Endothelial cell of umbilical vein (primary cell): ENCODE measurements around the gene SHROOM2.

Source experiments
- CTCF ChIP-seq, 2 donors: IDR thresholded peaks; 1 replicate in 1 of 2; 2 replicates in 1 of 2; pipeline ENCODE4 v1.5.1; 2011; ENCODE audit warnings: low read length in 2 of 2, mild to moderate bottlenecking in 2 of 2, moderate library complexity in 2 of 2, control low read depth in 1 of 2, inconsistent platforms in 1 of 2, low read depth in 1 of 2; ENCODE audit not compliant: insufficient read depth in 1 of 2; ENCODE audit errors: extremely low read depth in 1 of 2
- EZH2 ChIP-seq: IDR thresholded peaks from 2 replicates; pipeline ENCODE4 v1.6.1; 2012; ENCODE audit warnings: borderline replicate concordance, low read depth, mild to moderate bottlenecking, moderate library complexity, low read length, inconsistent platforms; ENCODE audit not compliant: severe bottlenecking
- JUN ChIP-seq: IDR thresholded peaks from 2 replicates; pipeline ENCODE4 v1.6.1; 2011; ENCODE audit warnings: borderline replicate concordance, low read depth; ENCODE audit not compliant: insufficient read length, insufficient read depth
- MAX ChIP-seq: IDR thresholded peaks from 2 replicates; pipeline ENCODE4 v1.6.1; 2011; ENCODE audit not compliant: insufficient read depth, insufficient read length
- POLR2A ChIP-seq: IDR thresholded peaks from 2 replicates; pipeline ENCODE4 v1.6.1; 2012; ENCODE audit warnings: low read depth, mild to moderate bottlenecking, control low read depth, low read length
- POLR2AphosphoS5 ChIP-seq: IDR thresholded peaks from 2 replicates; pipeline ENCODE4 v1.6.1; 2012; ENCODE audit warnings: low read depth, mild to moderate bottlenecking, control low read depth, low read length, moderate library complexity; ENCODE audit not compliant: insufficient read depth

DNA sequence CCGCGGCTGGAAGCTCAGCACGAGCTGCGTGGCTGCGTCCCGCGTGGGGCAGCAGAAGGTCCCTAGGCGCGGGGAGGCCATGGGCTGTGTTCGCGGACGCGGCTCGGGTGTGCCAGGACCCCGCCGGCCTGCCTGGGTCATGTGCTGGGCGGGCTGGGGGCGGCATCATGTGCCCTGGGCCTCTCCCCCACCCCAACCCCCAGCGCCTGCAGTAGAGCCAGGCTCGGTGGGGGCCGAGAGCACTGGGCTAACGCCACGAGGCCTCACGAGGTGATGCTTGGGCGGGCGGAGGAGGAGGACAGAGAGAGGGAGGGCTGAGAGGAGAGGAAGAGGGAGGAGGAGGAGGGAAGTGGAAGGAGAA is 20.5 kb upstream of the SHROOM2 start, which contains the start of gene GPR143:
- TF ChIP-seq POLR2A, result no peak
- TF ChIP-seq CTCF (IDR thresholded peaks at IDR 0.05; ENCODE audit: extremely low read depth in 1 of 2, insufficient read depth in 1 of 2, low read depth in 1 of 2, low read length in 2 of 2), result no peak
- TF ChIP-seq MAX, result no peak
- TF ChIP-seq EZH2, result no peak
- TF ChIP-seq POLR2AphosphoS5, result no peak
- TF ChIP-seq JUN, result no peak
